ENCODE data around the gene NCOA7. TPM values are rescaled to one million over a fixed set of nuclear protein-coding genes. Genes with fewer than 3 reads are reported as not detected.

The NCOA7 gene
- total RNA-seq, 1 donor from 2014 or later, result 26.2 TPM

GRCh38 chr6:125750692-125751333 is 39.9 kb upstream of the NCOA7 start:
- Mint-ChIP-seq H3K4me1 (ENCODE audit: unreplicated experiment) (peaks cover 41% of the 10 kb centered on the region), H3K27me3 (ENCODE audit: unreplicated experiment) (peaks cover 4% of the 10 kb centered on the region), H3K9me3 (ENCODE audit: unreplicated experiment) (no peaks in the 10 kb centered on the region), H3K4me3 (ENCODE audit: unreplicated experiment) (peak overlapping the region; percentile 100), H3K27ac (ENCODE audit: unreplicated experiment) (peak overlapping the region; percentile 91), H3K36me3 (ENCODE audit: low read depth, unreplicated experiment) (peaks cover 45% of the 10 kb centered on the region)
- TF ChIP-seq CTCF (IDR thresholded peaks at IDR 0.05; ENCODE audit: unreplicated experiment), result no peak
- no peak for DNase-seq (ENCODE audit: low spot score)

GRCh38 chr6:125751334-125751916 is 39.3 kb upstream of the NCOA7 start:
- no peak overlapping the region for H3K27ac Mint-ChIP-seq (ENCODE audit: unreplicated experiment)
- H3K4me1 Mint-ChIP-seq (ENCODE audit: unreplicated experiment), result peaks cover 36% of the 10 kb centered on the region
- TF ChIP-seq CTCF (IDR thresholded peaks at IDR 0.05; ENCODE audit: unreplicated experiment), result no peak
- H3K9me3 Mint-ChIP-seq (ENCODE audit: unreplicated experiment), result no peaks in the 10 kb centered on the region
- DNase-seq (ENCODE audit: low spot score), result no peak
- H3K27me3 Mint-ChIP-seq (ENCODE audit: unreplicated experiment), result peaks cover 4% of the 10 kb centered on the region
- peaks cover 51% of the 10 kb centered on the region for H3K36me3 Mint-ChIP-seq (ENCODE audit: low read depth, unreplicated experiment)
- H3K4me3 Mint-ChIP-seq (ENCODE audit: unreplicated experiment), result peak overlapping the region; percentile 100

- Mint-ChIP-seq H3K9me3 (ENCODE audit: unreplicated experiment) (no peaks in the 10 kb centered on the region), H3K4me3 (ENCODE audit: unreplicated experiment) (peak overlapping the region; percentile 88), H3K36me3 (ENCODE audit: low read depth, unreplicated experiment) (peaks cover 53% of the 10 kb centered on the region), H3K27me3 (ENCODE audit: unreplicated experiment) (peaks cover 4% of the 10 kb centered on the region), H3K27ac (ENCODE audit: unreplicated experiment) (no peak overlapping the region), H3K4me1 (ENCODE audit: unreplicated experiment) (peaks cover 40% of the 10 kb centered on the region)
- TF ChIP-seq CTCF (IDR thresholded peaks at IDR 0.05; ENCODE audit: unreplicated experiment), result no peak
- no peak for DNase-seq (ENCODE audit: low spot score)
Measured at GRCh38 chr6:125752773-125753172, 38.0 kb upstream of the NCOA7 start.

GRCh38 chr6:125753218-125753936 is 37.4 kb upstream of the NCOA7 start:
- Mint-ChIP-seq H3K4me3 (ENCODE audit: unreplicated experiment) (peak overlapping the region; percentile 88), H3K27ac (ENCODE audit: unreplicated experiment) (no peak overlapping the region), H3K27me3 (ENCODE audit: unreplicated experiment) (peaks cover 4% of the 10 kb centered on the region), H3K9me3 (ENCODE audit: unreplicated experiment) (no peaks in the 10 kb centered on the region), H3K36me3 (ENCODE audit: low read depth, unreplicated experiment) (peaks cover 53% of the 10 kb centered on the region), H3K4me1 (ENCODE audit: unreplicated experiment) (peaks cover 40% of the 10 kb centered on the region)
- TF ChIP-seq CTCF (IDR thresholded peaks at IDR 0.05; ENCODE audit: unreplicated experiment), result peak; percentile 64
- no peak for DNase-seq (ENCODE audit: low spot score)

GRCh38 chr6:125753937-125754259 is 36.9 kb upstream of the NCOA7 start:
- no peak for DNase-seq (ENCODE audit: low spot score)
- peaks cover 54% of the 10 kb centered on the region for H3K36me3 Mint-ChIP-seq (ENCODE audit: low read depth, unreplicated experiment)
- H3K27ac Mint-ChIP-seq (ENCODE audit: unreplicated experiment), result no peak overlapping the region
- peaks cover 41% of the 10 kb centered on the region for H3K4me1 Mint-ChIP-seq (ENCODE audit: unreplicated experiment)
- H3K9me3 Mint-ChIP-seq (ENCODE audit: unreplicated experiment), result no peaks in the 10 kb centered on the region
- no peak for TF ChIP-seq CTCF (IDR thresholded peaks at IDR 0.05; ENCODE audit: unreplicated experiment)
- peak overlapping the region; percentile 9 for H3K4me3 Mint-ChIP-seq (ENCODE audit: unreplicated experiment)
- no peaks in the 10 kb centered on the region for H3K27me3 Mint-ChIP-seq (ENCODE audit: unreplicated experiment)

Measured in endothelial cell (in vitro differentiated cells).